Endothelial cell (in vitro differentiated cells): Measurements from ENCODE around the gene GLP2R. TPM values are rescaled to one million over a fixed set of nuclear protein-coding genes. Genes with fewer than 3 reads are reported as not detected.

Experiments used
- DNase-seq: peaks from one replicate; pipeline ENCODE4 v3.0.0; 2021; ENCODE audit warnings: low spot score
- H3K27ac Mint-ChIP-seq: one replicate; pipeline ENCODE4 v1.8.0; 2021; ENCODE audit warnings: mixed read lengths, inconsistent platforms; ENCODE audit not compliant: unreplicated experiment
- H3K27me3 Mint-ChIP-seq: one replicate; pipeline ENCODE4 v1.8.0; 2021; ENCODE audit warnings: mild to moderate bottlenecking, moderate library complexity, mixed read lengths, inconsistent platforms; ENCODE audit not compliant: unreplicated experiment
- H3K36me3 Mint-ChIP-seq: one replicate; pipeline ENCODE4 v1.8.0; 2021; ENCODE audit warnings: mild to moderate bottlenecking, low read depth, mixed read lengths, inconsistent platforms; ENCODE audit not compliant: unreplicated experiment
- H3K4me1 Mint-ChIP-seq: one replicate; pipeline ENCODE4 v1.8.0; 2021; ENCODE audit warnings: mild to moderate bottlenecking, mixed read lengths, inconsistent platforms; ENCODE audit not compliant: unreplicated experiment
- H3K4me3 Mint-ChIP-seq: one replicate; pipeline ENCODE4 v1.8.0; 2021; ENCODE audit warnings: mild to moderate bottlenecking, mixed read lengths, inconsistent platforms; ENCODE audit not compliant: unreplicated experiment
- H3K9me3 Mint-ChIP-seq: one replicate; pipeline ENCODE4 v1.8.0; 2021; ENCODE audit warnings: mixed read lengths, inconsistent platforms; ENCODE audit not compliant: unreplicated experiment
- total RNA-seq: library from RNA; stranded (reverse); fragmentation: NEBNext Ultra II Directional; extraction: Animal tissue kit (Norgen Biotek cat#: 25700); gene quantifications from one replicate; pipeline ENCODE4 v1.2.1, GENCODE V29; 2021; ENCODE audit not compliant: unreplicated experiment
- TF ChIP-seq, protein P1 (sequence below): fragments of 200-600 bp; sonication (generic); IDR thresholded peaks from one replicate; pipeline ENCODE4 v1.5.0; 2021; ENCODE audit warnings: antibody characterized with exemption; ENCODE audit not compliant: unreplicated experiment

GLP2R gene
- total RNA-seq, 1 donor from 2014 or later: 0.15 TPM

DNA sequence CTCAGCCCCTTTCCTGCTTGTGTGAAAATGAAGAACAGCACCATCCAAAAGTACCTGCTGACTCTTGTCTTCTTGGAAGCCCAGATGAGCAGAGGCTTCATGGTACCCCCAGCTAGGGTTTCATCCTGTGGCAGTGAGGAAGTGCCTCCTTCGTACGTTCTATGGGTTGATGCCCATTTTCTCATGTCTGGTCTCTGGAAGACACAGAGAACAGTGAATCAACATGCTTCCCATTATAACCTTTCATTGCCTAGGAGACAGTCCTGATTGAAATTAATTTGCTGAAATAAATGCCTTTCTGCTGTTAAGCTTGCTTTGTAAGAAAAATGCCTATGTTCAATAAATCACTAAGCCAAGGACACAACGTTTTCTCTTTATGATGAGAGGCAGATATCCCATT, 42.8 kb downstream of the GLP2R start:
- TF ChIP-seq, protein P1, sequence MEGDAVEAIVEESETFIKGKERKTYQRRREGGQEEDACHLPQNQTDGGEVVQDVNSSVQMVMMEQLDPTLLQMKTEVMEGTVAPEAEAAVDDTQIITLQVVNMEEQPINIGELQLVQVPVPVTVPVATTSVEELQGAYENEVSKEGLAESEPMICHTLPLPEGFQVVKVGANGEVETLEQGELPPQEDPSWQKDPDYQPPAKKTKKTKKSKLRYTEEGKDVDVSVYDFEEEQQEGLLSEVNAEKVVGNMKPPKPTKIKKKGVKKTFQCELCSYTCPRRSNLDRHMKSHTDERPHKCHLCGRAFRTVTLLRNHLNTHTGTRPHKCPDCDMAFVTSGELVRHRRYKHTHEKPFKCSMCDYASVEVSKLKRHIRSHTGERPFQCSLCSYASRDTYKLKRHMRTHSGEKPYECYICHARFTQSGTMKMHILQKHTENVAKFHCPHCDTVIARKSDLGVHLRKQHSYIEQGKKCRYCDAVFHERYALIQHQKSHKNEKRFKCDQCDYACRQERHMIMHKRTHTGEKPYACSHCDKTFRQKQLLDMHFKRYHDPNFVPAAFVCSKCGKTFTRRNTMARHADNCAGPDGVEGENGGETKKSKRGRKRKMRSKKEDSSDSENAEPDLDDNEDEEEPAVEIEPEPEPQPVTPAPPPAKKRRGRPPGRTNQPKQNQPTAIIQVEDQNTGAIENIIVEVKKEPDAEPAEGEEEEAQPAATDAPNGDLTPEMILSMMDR: no peak
- Mint-ChIP-seq H3K36me3 (no peaks in the 10 kb centered on the region), H3K4me3 (no peak overlapping the region), H3K4me1 (no peaks in the 10 kb centered on the region), H3K9me3 (no peaks in the 10 kb centered on the region), H3K27me3 (peaks cover 1% of the 10 kb centered on the region), H3K27ac (no peak overlapping the region)
- DNase-seq: no peak

DNA sequence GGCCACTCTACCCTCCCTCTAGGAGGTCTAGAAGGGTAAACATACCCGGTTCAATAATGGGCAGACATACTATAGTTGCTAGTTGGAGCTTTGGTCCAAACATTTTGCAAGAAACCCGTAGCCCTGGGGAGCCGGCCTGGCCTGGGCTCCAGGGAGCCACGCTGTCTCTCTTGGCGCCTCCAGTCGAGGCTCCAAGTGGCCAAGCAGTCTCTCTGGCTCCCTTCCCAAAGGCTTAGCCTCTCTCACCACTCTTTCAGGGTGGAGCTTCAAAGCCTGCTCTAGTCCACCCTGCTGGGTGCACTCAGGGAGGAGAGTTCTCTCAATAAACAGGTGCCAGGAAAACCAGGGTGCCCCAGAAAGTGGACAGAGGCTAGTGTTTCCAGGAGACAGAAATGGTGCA, 47.1 kb downstream of the GLP2R start:
- Mint-ChIP-seq H3K4me1 (no peaks in the 10 kb centered on the region), H3K27ac (no peak overlapping the region), H3K4me3 (no peak overlapping the region), H3K27me3 (no peaks in the 10 kb centered on the region), H3K9me3 (no peaks in the 10 kb centered on the region), H3K36me3 (no peaks in the 10 kb centered on the region)
- TF ChIP-seq, protein P1: no peak
- DNase-seq: no peak

GRCh38 chr17:9874722-9875121, 49.0 kb downstream of the GLP2R start:
- TF ChIP-seq, protein P1: no peak
- Mint-ChIP-seq H3K27ac (no peak overlapping the region), H3K4me3 (no peak overlapping the region), H3K9me3 (no peaks in the 10 kb centered on the region), H3K27me3 (no peaks in the 10 kb centered on the region), H3K4me1 (no peaks in the 10 kb centered on the region), H3K36me3 (no peaks in the 10 kb centered on the region)
- no peak for DNase-seq

DNA sequence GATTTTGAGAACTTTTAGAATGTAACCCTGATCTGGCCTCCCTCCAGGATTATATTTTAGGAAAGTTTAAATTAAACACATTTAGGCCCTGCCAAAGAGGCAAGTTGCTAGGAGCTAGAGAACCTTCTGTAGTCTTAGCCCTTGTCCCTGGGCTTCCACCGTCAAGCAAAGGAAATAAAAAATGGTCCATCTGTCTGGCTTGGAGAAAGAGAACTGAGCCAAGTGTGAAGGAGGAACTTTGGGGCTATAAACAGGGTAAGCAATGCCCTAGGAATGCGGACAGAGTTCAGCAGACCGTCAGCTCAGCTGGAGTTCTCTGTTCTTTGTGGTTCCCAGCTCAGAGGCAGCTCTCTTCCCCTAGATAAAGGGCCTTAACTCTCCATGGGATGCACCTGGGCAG, 49.7 kb downstream of the GLP2R start:
- TF ChIP-seq, protein P1: no peak
- no peaks in the 10 kb centered on the region for H3K4me1 Mint-ChIP-seq
- no peaks in the 10 kb centered on the region for H3K27me3 Mint-ChIP-seq
- H3K4me3 Mint-ChIP-seq: no peak overlapping the region
- H3K9me3 Mint-ChIP-seq: no peaks in the 10 kb centered on the region
- no peak overlapping the region for H3K27ac Mint-ChIP-seq
- no peaks in the 10 kb centered on the region for H3K36me3 Mint-ChIP-seq
- DNase-seq: no peak

DNA sequence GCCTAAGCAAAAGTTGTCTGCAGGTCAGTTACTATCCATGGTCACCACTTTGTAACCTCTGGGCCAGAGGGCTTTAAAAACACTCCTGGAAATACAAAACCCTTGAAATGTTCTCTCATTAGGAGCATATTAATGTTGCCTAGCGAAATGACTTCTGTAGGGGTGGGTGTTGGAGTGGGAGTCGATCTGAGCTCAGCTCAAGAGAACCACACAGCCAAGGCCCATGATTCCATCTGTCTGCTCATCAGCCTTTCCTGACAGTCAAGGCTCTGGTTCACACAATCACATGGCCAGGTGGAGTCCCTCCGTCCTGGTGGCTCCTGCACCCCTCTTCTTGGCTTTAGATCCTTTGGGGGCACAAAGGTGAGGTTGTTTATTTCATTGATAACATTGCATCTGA, 52.6 kb downstream of the GLP2R start:
- DNase-seq: no peak
- Mint-ChIP-seq H3K4me1 (no peaks in the 10 kb centered on the region), H3K4me3 (no peak overlapping the region), H3K27me3 (no peaks in the 10 kb centered on the region), H3K36me3 (no peaks in the 10 kb centered on the region), H3K9me3 (peaks cover 6% of the 10 kb centered on the region), H3K27ac (no peak overlapping the region)
- TF ChIP-seq, protein P1: no peak
